Activated CD8-positive, alpha-beta memory T cell treated with anti-CD3 and anti-CD28 coated beads, Interleukin-2, amount 50 U/mL, for 4 hours (primary cell): ENCODE results near the gene AMOTL2.

ENCODE experiments used
- DNase-seq: peaks from one replicate; pipeline ENCODE4 v3.0.0-alpha.2; 2020

Gene AMOTL2

DNA sequence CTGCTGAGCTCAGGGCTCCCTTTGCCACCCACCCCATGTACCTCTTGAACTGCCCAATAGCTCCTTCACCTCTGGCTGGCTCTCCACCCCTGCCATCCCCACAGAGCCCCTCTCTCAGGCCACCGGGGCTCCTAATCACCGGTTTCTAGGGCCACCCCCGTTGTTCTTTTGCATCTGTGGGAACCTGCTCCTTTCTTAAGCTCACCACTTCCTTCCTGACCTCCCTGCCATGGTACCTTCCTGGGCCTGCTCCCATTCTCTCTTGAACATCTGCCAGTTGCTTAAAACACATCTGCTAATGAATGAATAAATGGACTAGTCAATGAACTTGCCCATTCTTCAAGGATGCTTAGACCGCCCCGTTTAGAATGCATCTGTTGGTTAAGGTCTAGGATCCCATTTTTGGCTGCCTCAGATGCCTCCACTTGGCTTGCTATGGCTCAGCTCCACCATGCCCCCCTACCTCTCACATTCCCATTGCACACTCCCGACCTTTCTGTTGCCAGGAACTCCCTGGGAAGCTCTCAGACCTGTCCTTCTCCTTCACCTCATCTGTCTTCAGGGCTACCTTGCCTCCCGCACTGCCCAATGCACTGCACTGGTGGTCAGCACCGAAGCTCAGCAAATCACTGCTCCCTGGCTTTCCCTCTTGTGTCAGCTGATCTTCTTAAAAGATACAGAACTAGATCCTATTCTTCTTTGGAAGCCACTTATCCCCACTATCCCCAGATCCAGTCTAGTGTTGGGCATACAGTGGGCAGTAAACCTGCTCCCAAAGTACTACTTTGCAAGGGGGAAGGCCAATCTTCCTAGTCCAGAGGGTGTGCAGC is 9.1 kb downstream of the AMOTL2 start:
- no peak for DNase-seq

DNA sequence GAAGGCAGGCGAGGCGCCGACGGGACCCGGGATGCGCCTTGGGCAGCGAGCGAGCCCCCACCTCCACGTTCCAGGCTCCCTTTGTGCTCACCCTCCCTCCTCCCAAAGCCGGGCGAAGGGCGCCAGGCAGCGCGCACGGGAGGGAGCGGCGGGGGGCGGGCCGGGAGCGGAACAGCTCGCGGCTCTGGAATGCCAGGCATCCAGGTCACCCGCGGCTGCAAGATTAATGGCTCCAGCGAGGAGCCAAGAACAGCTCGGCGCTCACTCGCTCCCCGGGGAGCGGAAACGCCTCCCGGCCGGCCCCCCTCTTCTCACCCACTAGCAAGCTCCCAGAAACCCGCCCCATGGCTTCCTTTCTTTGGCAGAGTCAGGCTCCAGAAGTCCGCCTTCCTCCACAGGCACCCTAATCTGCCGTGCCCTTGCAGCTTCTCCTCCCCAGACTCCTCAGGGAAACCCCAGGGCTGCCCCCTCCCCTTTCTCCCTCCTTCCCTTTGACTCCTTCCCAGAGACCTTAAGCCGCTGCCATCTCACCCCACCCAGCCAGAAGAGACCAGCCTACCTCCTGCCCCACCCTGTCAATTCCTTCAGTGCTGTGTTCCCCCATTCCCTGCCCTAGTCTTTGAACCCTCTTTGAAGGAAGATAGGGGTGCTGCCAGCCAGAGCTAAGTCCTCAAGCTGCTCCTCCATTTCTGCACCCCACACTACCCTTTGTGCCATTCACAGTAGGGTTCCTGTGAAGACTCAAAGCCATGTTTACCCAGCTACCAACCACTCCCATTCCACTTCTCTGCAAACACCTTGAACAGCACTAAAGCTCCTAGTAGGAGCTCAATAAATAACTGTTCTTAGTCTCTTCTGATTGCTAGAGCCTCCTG is 9.9 kb downstream of the AMOTL2 start:
- DNase-seq: peak; percentile 26

DNA sequence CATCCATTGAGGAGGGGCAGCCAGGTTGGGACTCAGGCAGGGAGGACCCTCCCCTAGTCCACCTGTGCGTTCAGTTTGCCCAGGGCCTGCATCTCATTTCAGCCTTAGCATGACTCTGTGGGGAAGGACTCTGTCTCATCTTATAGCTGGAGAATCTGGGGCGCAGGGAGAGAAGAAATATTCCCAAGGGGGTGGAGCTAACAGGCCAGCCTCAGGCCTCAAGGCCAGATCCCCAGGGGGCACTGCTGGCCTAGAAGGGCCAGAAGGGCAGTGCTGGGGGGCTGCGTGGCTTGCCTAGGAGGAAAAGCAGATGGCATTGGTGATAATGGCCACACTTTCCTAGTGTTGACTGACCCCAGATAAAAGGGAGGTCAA is 10.9 kb downstream of the AMOTL2 start:
- DNase-seq: peak; percentile 2

DNA sequence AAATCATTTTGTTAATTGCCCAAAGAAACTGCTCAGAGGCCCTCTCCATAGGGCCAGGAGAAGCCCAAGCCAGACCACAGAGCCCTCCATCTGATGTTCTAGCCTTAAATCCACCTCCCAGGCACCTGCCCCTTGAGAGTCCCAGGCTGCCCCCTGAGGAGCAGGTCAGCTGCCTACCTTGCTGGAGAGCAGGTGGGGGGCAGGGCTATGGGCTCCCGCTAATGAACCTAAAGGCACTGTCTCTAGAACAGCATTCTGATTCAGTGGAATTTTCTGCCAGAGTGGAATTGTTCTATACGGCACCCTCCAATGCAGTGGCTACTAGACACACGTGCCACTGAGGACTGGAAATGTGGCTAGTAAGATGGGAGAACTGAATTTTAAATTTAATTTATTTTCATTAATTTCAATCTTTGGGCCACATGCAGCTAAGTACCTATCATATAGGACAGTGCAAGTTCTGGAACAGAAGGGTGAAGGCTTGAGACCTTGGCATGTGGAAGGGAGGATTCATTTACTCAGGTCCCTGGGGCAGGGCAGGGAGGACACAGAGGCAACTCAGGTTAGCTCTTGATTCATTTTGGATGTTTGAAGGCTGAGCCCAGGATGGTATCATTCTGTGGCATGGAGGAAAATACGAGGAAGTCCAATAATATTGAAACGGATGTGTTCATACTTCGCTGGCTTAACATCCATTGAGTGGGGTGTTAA is 11.4 kb downstream of the AMOTL2 start:
- peak; percentile 1 for DNase-seq

DNA sequence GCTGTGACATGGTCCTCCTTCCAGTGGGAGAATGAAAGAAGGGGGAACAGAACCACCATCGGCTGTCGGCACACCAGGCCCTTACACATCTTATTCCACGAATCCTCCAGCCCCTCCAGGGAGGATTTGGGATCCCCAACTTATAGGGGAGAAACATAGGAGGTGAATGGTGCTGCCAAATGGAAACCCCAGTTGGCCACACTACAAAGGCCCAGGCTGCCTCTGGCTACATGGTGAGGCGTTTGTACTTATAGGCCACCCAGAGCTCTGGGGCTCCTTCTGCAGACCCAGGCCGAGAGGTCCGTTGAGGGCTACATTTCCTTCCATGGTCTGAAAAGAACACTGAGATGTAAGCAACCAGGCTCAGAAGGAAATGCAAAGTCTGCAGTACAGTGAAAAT is 12.0 kb downstream of the AMOTL2 start:
- DNase-seq: peak; percentile 3

DNA sequence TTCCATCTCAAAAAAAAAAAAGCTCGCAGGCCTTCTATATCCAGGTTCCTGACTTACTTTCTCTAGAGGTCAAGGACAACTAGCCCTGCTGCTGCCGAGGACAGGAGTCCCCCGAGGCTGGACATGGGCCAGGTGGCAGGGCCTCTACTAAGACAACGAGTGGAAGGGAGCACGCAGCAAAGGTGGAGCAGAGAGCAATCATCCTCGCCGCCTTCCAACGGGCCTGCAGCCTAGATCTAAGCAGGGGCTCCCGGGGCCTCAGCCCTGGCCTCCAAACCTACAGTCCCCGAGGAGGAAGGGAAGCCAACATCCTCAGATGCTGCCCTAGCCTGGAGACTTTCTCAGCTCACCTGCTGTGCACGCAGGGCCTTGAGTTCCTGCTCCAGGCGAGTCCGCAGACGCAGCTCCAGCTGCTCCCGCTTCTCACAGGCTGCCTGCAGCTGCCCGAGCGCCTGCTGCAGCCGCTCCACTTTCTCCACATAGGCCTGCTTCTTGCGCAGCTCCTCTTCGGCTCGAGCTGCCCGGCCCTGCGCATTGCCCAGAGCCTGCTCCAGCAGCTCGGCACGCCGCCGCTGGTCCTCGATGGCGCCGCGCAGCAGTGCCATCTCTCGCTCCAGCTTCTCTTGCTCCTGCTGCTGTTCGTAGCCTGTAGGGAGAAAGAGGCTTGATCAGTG is 12.9 kb downstream of the AMOTL2 start:
- peak; percentile 2 for DNase-seq

DNA sequence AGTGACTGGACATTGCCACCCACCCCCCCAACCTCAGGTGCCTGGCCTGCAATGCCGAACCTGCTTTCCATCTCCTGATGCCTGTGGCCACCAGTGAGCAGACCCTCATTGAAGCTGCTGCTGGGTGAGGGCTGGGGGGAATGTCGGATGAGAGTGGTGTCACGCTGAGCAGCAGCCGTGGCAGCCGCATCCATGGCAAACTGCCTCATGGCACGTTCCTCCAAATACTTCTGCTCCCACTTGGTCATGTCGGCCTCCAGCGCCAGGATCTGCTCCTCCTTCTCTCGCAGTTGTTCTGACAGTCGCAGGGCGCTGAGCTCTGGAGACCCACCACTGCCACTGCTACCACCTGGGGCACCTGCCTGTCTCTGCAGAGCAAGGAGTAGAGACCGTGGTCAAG is 14.2 kb downstream of the AMOTL2 start:
- DNase-seq: peak; percentile 7

DNA sequence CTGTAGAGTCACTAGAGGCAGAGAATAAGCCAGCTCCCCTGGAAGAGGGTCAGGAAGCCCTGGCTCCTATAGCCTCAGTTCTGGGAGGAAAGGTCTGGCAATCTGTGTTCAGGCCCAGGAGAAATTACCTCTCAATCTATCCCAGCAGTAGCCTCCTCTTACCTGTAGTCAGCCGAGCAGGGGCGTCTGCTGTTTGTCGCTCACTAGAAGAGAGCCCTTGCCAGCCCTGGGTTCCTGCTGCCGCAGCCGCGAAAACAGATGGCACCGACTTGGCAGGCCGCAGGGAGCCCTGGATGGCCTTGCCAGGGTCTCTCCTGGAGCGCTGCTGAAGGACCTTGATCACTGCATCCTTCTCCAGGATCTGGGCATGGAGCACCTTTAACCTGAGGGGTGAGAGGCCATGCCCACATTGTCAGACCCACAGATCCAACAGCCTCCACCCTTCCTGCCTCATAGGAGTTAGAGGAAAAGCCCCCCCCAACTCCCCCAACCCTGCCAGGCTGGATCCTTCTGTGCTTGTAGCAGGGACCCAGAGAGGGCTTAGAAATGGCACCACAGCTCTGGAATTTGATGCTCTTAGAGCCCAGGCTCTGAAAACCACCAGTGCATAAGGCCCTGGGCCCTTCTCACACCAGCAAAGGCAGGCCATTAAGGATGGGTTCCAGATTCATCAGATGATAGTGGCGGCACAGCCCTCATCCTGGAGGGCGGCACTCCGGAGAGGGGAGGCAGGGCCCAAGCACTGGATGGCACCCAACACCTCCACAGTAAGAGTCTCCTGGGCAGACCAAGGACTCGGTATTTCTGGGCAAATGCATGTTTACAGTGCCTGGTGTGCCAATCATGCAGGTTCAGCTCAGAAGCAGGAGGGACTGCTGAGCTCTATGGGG is 14.9 kb downstream of the AMOTL2 start:
- peak; percentile 12 for DNase-seq

DNA sequence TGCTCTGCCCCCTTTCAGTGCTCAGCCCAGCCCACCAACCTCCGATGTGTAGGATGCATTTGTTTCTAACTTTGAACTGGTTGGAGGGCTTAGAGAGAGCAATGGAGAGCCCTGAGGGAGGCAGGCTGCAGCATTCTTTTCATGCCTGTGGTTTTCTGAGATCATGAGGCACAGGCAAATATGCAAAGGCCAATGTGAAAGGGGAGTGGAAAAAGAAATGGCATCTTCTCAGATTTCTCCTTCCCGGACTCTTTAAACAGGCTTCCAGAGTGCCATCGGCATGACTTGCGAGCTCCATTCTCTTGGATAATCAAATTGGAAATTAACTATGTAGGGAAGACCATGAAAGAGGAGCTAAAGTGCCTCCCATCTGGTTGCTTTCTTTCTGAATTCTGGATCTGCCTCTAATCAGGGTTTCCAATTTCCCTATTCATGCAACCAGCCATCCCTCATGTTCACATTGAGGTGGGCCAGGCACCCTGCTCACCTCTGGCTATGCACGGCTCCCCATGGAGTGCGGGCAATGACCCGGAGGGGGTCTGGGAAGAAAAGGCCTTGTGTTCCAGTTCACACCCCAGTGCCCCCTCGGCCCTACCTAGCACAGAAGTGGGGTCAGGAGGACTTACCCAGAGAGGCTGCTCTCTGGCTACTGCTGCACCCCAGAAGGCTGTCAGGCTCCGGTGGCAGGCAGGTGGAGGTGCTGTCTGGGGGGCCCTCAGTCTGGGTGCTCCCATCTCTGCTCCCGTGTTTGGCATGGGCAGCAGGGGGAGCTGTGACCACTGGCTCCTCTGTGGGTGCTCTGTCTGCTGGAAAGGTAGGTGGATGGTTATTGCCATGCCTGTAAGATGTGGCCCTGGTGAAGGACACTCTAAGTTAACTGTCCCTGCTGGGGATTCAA is 16.1 kb downstream of the AMOTL2 start:
- DNase-seq: peak; percentile 14

DNA sequence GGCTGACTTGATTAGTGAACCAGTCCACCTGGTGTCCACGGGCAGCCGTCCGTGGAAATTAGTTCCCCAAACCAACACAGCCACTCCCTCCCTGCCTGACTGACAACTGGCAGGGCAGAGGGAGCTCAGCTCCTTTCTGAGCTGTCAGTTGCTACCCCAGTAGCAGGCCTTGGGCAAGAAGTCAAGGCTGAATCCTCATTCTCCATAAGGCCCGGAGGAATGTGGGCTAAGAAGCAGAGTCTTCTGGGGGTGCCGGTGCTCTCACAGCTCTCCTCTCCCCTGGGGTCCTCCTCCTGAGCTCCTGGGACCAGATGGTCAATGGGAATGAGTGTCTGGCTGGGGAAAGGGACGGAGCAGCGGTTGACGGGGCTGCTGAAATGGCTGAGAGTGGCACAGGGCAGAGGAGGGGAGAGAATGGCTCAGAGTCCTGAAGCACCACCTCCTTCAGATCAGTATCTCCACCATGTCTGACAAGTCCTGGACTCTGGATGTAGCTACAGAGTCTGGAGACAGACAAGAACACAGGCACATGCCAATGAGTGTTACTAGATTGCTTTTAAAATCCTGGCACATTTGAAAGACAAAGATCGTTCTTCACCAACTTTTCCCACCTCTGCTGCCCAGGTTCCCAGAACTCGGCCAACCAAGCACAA is 16.9 kb downstream of the AMOTL2 start:
- DNase-seq: no peak

DNA sequence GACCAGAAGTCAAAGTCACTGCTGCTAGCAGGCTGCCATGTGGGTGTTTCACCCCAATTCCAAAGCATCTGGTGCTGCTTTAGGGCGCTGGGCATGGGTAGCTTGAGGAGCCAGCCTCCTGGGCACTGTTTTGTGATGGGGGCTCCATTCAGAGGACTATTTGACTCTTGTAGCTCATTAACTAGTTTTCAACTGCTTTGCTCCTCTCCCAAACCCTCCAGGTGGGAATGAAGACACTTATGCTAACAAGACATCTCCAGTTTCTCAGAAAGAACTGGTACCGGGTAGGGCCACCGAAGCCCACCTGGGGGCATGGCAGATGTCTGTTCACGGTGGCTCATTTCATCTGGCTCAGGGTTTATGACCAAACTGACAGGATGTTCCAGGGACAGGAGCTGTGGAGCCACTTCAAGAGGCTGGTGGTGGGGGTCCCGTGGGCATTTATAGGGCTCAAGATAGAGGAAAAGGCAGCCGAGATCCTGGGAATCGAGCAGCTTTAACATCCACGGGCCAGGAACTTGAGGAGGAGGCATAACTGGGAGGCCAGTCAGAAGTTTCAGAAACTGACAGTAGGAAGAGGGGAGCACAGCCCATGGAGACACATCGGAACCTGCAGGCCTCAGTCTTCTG is 17.7 kb downstream of the AMOTL2 start:
- peak; percentile 5 for DNase-seq

DNA sequence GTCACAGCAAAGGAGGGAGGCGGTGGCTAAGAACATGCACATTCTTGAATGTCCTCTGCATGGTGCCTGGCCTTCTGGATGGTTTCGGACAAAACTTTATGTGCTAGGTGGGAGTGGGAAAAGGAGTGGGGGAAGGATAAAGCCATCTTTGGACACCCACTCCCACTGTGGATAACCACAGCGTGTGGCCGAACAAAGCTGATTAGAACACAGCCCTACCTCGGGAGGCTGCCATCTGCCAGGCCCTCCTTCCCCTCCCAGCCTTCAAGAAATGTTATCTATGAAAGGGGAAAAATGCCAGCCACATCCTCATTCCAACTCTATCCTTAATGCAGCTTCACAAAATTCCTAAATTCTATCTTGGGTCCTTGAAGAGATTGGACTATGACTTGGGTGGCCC is 18.8 kb downstream of the AMOTL2 start:
- DNase-seq: no peak

DNA sequence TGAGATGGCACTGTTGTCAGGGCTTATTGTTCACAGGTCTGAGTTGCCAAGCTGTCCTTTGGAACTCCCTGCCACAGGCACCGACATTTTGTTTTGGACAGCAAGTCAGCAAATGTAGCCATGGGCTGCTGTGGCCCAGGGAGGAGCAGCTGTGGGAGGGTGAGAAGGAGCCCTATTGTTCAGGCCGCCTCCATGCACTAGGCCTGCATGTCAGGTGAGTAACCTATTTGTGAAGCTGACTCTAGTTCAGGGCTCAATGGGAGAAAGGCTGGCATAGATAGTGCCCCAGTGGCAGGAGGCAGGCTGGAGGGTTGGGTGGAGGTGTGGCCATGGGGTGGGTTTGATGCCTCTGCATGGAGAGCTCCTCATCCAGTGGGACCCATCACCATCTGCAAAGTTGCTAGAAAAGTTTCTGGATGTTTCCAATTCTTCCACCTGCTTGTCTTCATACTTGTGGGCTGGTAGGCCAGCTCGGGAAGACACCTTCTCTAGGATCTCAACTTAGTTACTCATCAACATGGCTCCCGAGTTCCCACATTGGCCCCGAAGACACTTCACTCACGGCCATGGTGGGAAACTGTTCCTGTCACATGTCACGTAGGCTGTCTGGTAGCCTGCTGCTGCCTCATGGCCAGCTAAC is 19.5 kb downstream of the AMOTL2 start:
- no peak for DNase-seq

DNA sequence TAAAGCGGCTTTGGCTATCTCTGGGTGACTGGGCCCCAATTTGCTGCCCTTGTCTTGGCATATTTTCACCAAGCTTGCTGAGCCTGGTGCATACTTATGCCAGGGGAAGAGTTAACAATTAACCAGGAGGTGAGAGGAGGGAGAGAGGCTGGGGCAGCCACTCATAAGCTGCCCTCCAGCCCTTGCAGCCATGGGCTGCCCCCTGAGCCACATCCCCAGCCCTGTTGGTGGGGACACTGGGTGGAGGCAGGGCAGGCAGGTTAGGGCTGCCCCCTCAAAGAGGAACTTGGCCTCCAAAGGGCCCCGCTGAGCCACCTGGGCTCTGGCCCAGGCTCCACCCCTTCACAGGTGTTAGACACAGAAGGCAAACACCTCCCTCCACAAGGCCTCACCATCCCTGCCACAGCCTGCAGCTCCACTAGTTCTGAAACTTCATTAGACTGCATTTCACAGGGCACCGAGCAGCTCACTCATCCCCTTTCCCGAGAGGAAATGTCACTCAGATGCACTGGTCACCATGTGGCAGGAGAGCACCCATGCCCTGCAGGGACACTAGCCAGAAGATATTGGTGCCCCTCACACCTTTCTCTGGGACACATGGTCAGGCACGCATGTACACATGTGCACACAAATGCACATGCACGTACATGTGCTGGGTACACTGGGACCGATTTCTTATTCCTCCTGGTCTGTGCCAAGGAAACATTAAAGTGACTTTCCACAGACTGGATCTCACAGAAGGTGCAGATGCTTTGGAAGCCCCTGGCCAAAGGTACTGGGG is 20.2 kb downstream of the AMOTL2 start:
- no peak for DNase-seq

DNA sequence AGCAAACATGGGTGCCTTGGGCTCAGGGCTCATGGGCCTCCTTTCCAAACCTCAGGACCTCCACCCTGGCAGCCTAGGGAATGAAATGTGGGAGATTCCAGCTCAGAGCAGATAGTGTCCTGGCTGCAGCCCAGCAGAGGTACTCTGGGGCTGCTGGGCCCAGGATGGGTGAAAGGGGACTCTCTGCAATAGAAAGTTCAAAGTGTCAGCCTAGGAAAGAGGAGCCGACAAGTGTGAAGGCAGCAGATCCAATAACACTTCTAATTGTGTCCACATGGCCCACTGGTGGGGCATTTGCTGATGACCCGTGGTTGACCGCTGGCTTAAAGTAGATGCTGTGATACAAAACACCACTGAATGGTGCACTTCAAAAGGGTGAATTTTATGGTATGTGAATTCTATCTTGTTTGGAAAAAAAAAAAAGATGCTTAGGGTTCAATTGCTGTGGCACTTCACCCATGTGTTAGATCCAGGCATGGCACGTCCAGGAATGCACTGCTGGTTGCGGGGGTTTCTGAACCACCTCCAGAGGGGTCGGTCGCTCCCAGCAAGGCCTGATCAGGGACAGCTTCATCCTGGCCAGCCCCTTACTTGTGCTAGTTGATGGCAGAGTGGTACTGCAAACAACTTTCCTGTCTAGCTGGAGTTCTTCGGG is 20.9 kb downstream of the AMOTL2 start:
- no peak for DNase-seq

DNA sequence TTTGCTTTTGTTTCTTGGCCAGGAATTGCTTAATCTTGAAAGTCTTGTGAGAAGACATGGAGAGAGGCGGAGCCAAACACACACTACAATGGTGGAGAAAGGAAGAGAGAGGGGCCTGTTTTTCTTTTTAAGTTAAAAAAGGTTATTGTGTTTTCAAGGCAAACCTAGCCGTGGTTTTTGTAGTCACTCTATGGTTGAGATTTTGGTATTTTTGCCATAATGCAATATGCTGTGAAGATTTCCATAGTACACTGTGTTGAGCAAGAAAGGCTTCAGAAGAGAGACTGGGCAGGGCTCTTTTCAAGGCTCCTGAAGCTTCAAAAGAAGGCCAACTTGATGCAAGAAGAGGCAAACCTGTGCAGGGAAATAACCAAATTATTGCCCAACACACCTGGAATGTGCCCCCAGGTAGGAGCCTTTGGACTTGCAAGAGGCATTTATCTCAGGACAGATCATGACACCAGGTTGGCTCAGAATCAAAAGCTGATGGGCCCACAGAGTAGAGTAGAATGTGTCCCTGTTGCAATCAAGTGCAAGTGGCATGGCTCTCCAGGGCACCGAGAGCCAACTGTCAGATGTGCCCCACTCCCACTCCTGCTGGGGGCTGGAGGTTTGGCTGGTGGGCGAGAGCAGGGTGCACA is 22.1 kb downstream of the AMOTL2 start:
- DNase-seq: no peak

DNA sequence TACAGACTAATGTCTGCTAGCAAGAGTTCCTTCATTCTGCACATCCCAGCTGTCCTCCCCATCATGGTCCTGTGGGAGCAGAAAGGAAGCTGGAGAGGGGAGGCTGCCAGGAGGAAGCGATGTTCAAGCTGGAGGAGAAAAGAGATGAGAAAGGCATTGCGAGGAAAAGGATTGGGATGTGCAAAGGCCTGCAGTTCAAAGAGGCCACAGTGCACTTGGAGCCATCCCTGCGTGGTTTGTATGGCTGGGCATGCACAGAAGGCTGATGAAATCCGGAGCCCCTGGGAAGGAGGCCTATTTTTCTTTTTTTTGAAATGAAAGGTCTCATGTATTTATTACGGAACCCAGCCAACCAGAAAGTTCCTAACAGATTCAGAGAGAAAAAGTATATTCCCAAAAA is 22.8 kb downstream of the AMOTL2 start:
- no peak for DNase-seq
